Stimulated activated CD4-positive, alpha-beta T cell treated with anti-CD3 and anti-CD28 coated beads, TNF-alpha, amount 100 ng/mL, for 48 hours (primary cell): Measurements from ENCODE around the gene RGP1.
A peak's percentile ranks its signal among the peaks of the same experiment; 100 is the strongest.

Experiments used
- DNase-seq, 3 donors: peaks; one replicate each; pipeline ENCODE4 v3.0.0-alpha.2; 2020; ENCODE audit warnings: low read depth in 3 of 3

Gene RGP1

GRCh38 chr9:35743880-35744518, 5.1 kb upstream of the RGP1 start:
- no peak for DNase-seq

GRCh38 chr9:35745569-35745968, 3.5 kb upstream of the RGP1 start:
- no peak for DNase-seq

GRCh38 chr9:35746583-35746982, 2.5 kb upstream of the RGP1 start:
- DNase-seq, result no peak

- no peak for DNase-seq
These were observed 737 bp upstream of the RGP1 start for GRCh38 chr9:35748242-35748857.

- DNase-seq, result peak in 1 of 3 donors; percentile 38
These were observed 598 bp downstream of the RGP1 start for GRCh38 chr9:35749515-35750255.

- DNase-seq, result no peak
These were observed 1.1 kb downstream of the RGP1 start for GRCh38 chr9:35750256-35750531.

- DNase-seq, result no peak
These were observed 4.4 kb downstream of the RGP1 start for GRCh38 chr9:35753466-35753865.

GRCh38 chr9:35754264-35754663, 5.2 kb downstream of the RGP1 start, which contains the start of gene MSMP:
Gene MSMP, minus strand, starts transcription at chr9:35754276. Its CDS starts 147 bp downstream, at chr9:35754129.
- no peak for DNase-seq

- no peak for DNase-seq
These were observed 6.0 kb downstream of the RGP1 start for GRCh38 chr9:35755071-35755470.

GRCh38 chr9:35756275-35757225, 7.5 kb downstream of the RGP1 start:
- DNase-seq, result peak; percentile 70 to 85 (median 74)

GRCh38 chr9:35757226-35757891, 8.3 kb downstream of the RGP1 start:
- peak in 1 of 3 donors; percentile 20 for DNase-seq

- no peak for DNase-seq
These were observed 8.8 kb downstream of the RGP1 start for GRCh38 chr9:35757892-35758275.

- no peak for DNase-seq
These were observed 9.5 kb downstream of the RGP1 start for GRCh38 chr9:35758475-35759050.

GRCh38 chr9:35759795-35760194, 10.7 kb downstream of the RGP1 start:
- no peak for DNase-seq

- DNase-seq, result no peak
These were observed 11.6 kb downstream of the RGP1 start for GRCh38 chr9:35760651-35761050.

- DNase-seq, result no peak
These were observed 14.1 kb downstream of the RGP1 start for GRCh38 chr9:35763181-35763580.

- DNase-seq, result no peak
These were observed 14.7 kb downstream of the RGP1 start for GRCh38 chr9:35763803-35764202.

- DNase-seq, result no peak
These were observed 17.9 kb downstream of the RGP1 start for GRCh38 chr9:35766997-35767396.

GRCh38 chr9:35767458-35767857, 18.4 kb downstream of the RGP1 start:
- no peak for DNase-seq

GRCh38 chr9:35769763-35770162, 20.7 kb downstream of the RGP1 start:
- no peak for DNase-seq

GRCh38 chr9:35771075-35771433, 22.0 kb downstream of the RGP1 start:
- DNase-seq, result no peak
